Suppressor macrophage (primary cell): ENCODE measurements around the gene DUOXA1.
"Not testable (repeated sequence)": the region's sequence is repeated elsewhere in the genome, so short reads cannot be mapped to it uniquely, and the experiment has no call there.

Source experiments
- DNase-seq, 4 experiments: peaks; one replicate each; pipeline ENCODE4 v3.0.0-alpha.2; 2020 to 2022

DUOXA1 gene

DNA sequence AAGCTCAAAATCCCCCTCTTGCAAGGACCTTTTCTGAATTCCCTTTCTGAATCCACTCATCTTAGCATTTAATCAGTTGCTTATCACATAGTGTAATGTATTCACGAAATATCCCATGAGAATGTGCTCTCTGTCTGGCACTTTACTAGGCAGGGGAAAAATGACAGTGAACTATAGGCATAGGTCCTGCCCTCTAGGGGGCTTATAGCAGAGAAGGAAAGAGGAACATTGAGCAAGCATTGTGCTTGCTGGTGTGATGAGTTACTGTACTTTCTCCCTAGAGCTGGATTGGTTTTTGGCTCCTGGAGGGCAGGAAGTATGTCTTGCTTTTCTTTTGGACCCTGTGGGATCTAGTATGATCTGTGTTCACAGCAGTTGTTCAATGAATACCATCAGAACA lies 42.2 kb downstream of the DUOXA1 start:
- DNase-seq: peak in 1 of 4 experiments; percentile 22

DNA sequence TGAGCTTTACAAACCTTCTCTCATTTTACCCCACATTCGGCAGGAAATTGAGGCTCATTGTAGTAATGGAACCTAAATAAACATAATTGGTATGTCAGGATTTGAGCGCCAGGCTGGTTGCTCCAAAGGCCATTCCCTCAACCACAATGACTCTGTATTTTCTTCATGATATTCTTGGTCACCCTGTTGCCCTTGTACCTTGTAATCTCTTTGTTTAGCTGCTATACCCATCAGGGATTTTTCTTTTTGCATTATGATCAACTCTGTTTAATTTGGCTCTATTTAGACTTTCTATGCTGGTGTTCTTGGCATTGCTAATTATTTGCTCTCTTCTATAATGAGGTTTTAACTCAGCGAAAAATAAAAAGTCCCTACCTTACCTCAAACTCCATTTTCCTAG lies 45.5 kb downstream of the DUOXA1 start:
- DNase-seq: no peak

DNA sequence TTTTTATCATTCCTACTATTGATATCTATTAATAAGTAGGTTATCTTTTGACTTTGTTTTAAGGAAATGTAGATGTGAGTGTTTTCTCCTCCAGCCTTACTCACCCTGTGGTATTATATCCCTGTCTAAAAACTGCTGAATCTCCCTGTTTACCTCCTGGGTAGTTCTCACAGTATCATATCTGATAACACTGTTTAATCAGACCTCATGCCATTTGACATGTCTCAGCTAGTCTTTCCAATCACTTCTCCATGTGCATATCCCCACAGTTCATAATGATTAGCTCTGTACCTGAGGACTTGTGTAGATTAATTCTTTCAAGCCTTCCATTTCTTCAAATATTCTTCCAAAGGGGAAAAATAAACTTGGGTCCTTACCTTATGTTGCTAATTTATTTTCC lies 46.5 kb downstream of the DUOXA1 start:
- no peak for DNase-seq

- DNase-seq: not testable (repeated sequence)
Observed at GRCh38 chr15:45082412-45082811, 47.3 kb downstream of the DUOXA1 start.

DNA sequence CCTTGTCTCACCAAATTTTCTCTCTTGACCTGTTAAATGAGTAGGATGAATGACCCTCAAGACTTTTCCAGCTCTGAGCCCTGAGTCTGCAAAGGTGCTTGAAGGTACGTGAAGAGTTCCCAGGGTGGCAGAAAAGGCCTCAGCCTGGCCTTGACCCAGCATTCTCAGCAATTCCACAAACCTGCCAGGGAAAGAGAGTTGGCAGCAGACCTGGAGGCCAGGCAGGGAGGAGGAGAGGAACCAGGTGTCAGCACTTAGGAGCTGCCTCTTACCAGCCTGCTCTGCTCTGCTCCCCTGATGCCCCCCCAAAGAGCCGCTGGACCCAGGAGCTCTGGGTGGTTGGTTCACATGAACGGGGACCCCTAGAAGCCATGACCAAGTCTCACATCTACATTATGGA lies 49.1 kb downstream of the DUOXA1 start:
- not testable (repeated sequence) for DNase-seq

GRCh38 chr15:45079628-45080246 lies 49.9 kb downstream of the DUOXA1 start:
- DNase-seq: not testable (repeated sequence)

DNA sequence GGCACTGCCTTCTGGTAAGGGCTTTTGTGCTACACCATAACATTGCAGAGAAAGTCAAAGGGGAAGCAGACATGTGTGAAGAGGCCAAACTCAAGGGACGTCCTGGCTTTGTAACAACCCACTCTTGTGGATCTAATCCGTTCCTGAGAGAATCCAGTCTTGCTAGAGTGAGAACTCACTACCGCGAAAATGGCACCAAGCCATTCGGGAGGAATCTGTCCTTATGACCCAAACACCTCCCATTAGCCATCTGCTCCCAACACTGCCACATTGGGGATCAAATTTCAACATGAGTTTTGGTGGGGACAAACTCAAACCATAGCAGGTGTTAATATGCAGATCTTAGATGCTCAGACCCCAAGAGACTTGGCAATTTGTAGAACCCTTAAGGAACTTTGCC lies 50.5 kb downstream of the DUOXA1 start:
- DNase-seq: not testable (repeated sequence)

DNA sequence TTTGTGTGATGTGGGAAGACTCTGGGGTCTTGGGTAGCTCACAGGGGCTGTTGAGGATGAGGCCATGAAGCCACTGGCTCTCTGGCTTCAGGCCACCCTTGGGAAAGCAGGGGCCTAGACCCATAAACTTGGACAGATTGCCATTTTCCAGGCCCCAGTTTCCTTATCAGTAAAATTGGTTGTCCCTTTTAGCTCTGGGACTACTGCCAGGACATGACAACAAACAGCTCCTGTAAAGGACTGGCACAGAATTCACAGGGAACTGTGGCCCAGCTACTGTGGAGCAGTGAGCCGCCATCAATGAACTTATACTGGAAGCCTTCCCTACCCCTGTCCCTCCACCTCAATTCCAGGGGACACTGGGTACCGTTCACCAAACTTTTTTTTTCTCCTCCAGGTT lies 52.3 kb downstream of the DUOXA1 start:
- not testable (repeated sequence) for DNase-seq

GRCh38 chr15:45075440-45076320 lies 54.0 kb downstream of the DUOXA1 start:
- DNase-seq: not testable (repeated sequence)

- DNase-seq: not testable (repeated sequence)
Observed at GRCh38 chr15:45073602-45074001, 56.1 kb downstream of the DUOXA1 start.

- peak in 1 of 4 experiments; percentile 16 for DNase-seq
Observed at GRCh38 chr15:45069942-45070360, 59.7 kb downstream of the DUOXA1 start.
